Testis (tissue), 3 donors: ENCODE results near the gene SGPP2. TPM values are rescaled to one million over a fixed set of nuclear protein-coding genes. Genes with fewer than 3 reads are reported as not detected.

Experiments
- DNase-seq: peaks from one replicate; pipeline ENCODE4 v3.0.0-alpha.2; 2019
- H3K27ac ChIP-seq, 2 donors: fragments of 200-600 bp; sonication (generic); one replicate each; pipeline ENCODE4 v1.5.1; 2019
- H3K27me3 ChIP-seq: fragments of 200-600 bp; sonication (generic); one replicate; pipeline ENCODE4 v1.5.1; 2019
- H3K36me3 ChIP-seq: fragments of 200-600 bp; sonication (generic); one replicate; pipeline ENCODE4 v1.5.1; 2017; ENCODE audit warnings: low read depth; ENCODE audit errors: missing control alignments
- H3K4me1 ChIP-seq: fragments of 200-600 bp; sonication (generic); one replicate; pipeline ENCODE4 v1.5.1; 2019
- H3K4me3 ChIP-seq, 2 donors: fragments of 200-600 bp; sonication (generic); one replicate each; pipeline ENCODE4 v1.5.1; 2017 to 2019
- H3K9me3 ChIP-seq: fragments of 200-600 bp; sonication (generic); one replicate; pipeline ENCODE4 v1.5.1; 2017
- POLR2A ChIP-seq: fragments of 450-650 bp; IDR thresholded peaks from one replicate; pipeline ENCODE4 v1.6.1; 2017; ENCODE audit warnings: antibody characterized with exemption, mild to moderate bottlenecking, moderate library complexity
- WGBS, 2 donors: methylation state at CpG; one replicate each; pipeline ENCODE4 v1.1.5; 2018; 5-methylcytosine and 5-hydroxymethylcytosine counted together
- intact Hi-C: fragments of 100-400 bp; cut with DNase I; formaldehyde crosslinking; loops from one replicate; pipeline ENCODE4 v1.15.1; 2023; ENCODE audit warnings: low total_unique reads
- polyA plus RNA-seq: library from polyadenylated mRNA; stranded (reverse); fragments of 350-450 nt; fragmentation: Illumina TruSeq; extraction: RNeasy Lipid Tissue Mini Kit (QIAGEN cat#74804); gene quantifications from one replicate; pipeline ENCODE4 v1.2.3, GENCODE V29; 2014; ENCODE audit warnings: low read depth, low replicate concordance; ENCODE audit not compliant: insufficient read depth
- total RNA-seq, 2 donors: library from RNA; depleted of rRNA; stranded (reverse); fragments of >200 nt; gene quantifications; one replicate each; pipeline ENCODE4 v1.2.3, GENCODE V29; 2016
- TF ChIP-seq, protein P1 (sequence below), 3 experiments: fragments of 450-650 bp in 2 of 3; fragments of 200-600 bp in 1 of 3; sonication (generic) in 1 of 3; IDR thresholded peaks; one replicate each; pipeline ENCODE4 v1.5.1; 2016 to 2019; ENCODE audit warnings: antibody characterized with exemption in 3 of 3, mild to moderate bottlenecking in 2 of 3, moderate library complexity in 1 of 3

Gene SGPP2
- total and polyA plus RNA-seq, 3 donors from 2014 or later, result 3.0 to 5.9 (median 3.1) TPM

DNA sequence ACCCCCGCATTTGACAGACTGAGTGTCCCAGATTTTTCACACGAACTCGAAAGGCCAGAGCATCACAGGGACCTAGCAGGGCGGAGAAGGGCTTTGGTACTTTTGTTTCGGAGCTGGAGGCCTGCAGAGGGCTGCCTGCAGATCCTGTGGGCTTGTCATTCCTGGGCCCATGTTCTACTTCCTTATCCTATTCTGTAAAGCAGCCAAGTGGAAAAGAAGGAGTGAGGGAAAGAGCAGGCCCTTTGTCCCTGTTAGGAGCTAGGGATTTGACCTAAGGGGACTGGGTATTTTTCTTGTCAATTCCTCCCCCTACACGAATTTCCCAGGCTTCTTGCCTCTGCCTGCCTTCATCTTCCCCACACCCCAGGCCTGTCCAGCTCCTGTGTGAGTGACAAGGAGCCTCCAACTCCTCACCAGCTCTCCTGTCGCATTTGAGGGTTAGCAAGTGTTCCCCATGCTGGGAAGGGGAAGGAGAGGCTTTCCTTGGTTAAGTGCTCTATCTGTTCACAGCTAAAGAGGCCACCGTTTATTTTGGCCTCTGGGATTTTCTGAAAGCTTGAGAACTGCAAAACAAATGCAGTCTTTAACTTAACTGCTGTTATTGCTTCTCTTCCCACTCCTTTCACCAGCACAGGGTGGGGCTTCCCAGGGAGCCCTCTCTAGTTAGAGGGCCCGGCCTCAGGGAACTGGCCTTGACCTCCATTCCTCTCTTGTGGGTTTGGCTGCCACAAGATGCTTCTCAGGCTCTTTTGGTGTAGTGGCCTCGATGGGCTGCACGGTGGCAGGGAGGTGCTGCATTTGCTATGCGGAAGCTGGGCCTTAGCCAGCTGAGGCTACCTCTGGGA is 61.2 kb downstream of the SGPP2 start:
- H3K27me3 ChIP-seq, result no peaks in the 10 kb centered on the region
- TF ChIP-seq, protein P1, sequence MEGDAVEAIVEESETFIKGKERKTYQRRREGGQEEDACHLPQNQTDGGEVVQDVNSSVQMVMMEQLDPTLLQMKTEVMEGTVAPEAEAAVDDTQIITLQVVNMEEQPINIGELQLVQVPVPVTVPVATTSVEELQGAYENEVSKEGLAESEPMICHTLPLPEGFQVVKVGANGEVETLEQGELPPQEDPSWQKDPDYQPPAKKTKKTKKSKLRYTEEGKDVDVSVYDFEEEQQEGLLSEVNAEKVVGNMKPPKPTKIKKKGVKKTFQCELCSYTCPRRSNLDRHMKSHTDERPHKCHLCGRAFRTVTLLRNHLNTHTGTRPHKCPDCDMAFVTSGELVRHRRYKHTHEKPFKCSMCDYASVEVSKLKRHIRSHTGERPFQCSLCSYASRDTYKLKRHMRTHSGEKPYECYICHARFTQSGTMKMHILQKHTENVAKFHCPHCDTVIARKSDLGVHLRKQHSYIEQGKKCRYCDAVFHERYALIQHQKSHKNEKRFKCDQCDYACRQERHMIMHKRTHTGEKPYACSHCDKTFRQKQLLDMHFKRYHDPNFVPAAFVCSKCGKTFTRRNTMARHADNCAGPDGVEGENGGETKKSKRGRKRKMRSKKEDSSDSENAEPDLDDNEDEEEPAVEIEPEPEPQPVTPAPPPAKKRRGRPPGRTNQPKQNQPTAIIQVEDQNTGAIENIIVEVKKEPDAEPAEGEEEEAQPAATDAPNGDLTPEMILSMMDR (IDR thresholded peaks at IDR 0.05), result no peak
- no peak for TF ChIP-seq POLR2A
- intact Hi-C loops, result no loop called here
- 59 to 62% methylated on average over 12 of the region's 12 CpGs for WGBS, 2 donors
- DNase-seq, result no peak
- no peak overlapping the region for H3K4me3 ChIP-seq
- H3K36me3 ChIP-seq, result no peaks in the 10 kb centered on the region
- H3K4me1 ChIP-seq, result peaks cover 8% of the 10 kb centered on the region
- no peaks in the 10 kb centered on the region for H3K9me3 ChIP-seq
- H3K27ac ChIP-seq, result no peak overlapping the region

DNA sequence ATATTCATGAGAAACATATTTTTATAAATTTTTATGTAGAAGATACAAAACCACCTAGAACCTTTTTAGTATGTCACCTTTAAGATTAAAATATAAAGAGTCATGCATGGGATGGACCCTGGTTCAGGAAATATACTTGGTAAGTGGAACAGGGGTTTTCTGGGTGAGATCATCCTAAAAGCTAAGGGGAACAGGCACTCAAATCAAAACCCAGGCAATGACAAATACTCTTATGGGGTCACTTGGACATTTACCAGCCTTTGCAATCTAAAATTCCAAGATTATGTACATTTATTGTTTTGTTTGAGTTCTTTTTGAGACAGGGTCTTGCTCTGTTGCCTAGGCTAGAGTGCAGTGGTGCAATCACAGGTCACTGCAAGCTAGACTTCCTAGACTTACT is 65.8 kb downstream of the SGPP2 start:
- intact Hi-C loops, result no loop called here
- Histone ChIP-seq H3K27me3 (no peaks in the 10 kb centered on the region), H3K4me1 (peaks cover 8% of the 10 kb centered on the region), H3K27ac (no peak overlapping the region), H3K9me3 (no peaks in the 10 kb centered on the region), H3K4me3 (no peak overlapping the region), H3K36me3 (no peaks in the 10 kb centered on the region)
- TF ChIP-seq, protein P1 (IDR thresholded peaks at IDR 0.05), result no peak
- TF ChIP-seq POLR2A, result no peak
- DNase-seq, result no peak

GRCh38 chr2:222492683-222493082 is 68.3 kb downstream of the SGPP2 start:
- H3K27me3 ChIP-seq, result no peaks in the 10 kb centered on the region
- DNase-seq, result no peak
- H3K4me3 ChIP-seq, result no peak overlapping the region
- no peaks in the 10 kb centered on the region for H3K9me3 ChIP-seq
- no peak for TF ChIP-seq POLR2A
- TF ChIP-seq, protein P1 (IDR thresholded peaks at IDR 0.05), result no peak
- H3K27ac ChIP-seq, result no peak overlapping the region
- intact Hi-C loops, result no loop called here
- no peaks in the 10 kb centered on the region for H3K36me3 ChIP-seq
- H3K4me1 ChIP-seq, result no peaks in the 10 kb centered on the region

DNA sequence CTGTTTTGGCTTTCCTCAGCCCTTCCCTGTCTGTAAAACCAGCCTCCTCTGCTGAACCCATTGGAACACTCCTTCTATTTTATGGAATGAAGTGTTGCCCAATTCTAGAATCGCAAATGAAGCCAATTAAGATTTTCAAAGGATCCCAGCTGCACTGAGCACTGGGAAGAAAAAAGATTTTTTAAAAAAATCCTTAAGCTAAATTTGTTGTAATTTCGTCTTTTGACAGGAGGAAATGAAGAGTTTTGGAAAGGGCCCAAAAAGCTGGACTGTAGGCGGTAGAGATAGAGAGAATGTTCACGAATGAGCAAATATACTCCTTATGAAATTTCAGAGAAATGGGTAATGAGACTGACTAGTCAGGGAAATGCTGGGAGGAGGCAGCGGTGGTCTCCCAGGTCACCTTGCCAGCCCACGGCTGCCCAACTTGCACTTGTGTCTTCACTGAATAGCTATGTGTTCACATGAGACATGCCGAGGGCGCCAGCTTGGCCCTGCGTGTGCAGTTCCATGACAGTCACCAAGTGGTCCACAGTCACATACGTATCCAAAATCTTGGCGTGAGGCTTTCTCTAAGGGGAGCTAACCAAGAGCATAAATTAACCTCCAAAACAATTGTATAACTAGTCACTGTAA is 69.9 kb downstream of the SGPP2 start:
- no peaks in the 10 kb centered on the region for H3K9me3 ChIP-seq
- no peaks in the 10 kb centered on the region for H3K27me3 ChIP-seq
- no peaks in the 10 kb centered on the region for H3K4me1 ChIP-seq
- no peak for TF ChIP-seq POLR2A
- TF ChIP-seq, protein P1 (IDR thresholded peaks at IDR 0.05), result no peak
- H3K36me3 ChIP-seq, result no peaks in the 10 kb centered on the region
- no peak overlapping the region for H3K4me3 ChIP-seq
- intact Hi-C loops, result no loop called here
- no peak overlapping the region for H3K27ac ChIP-seq
- DNase-seq, result no peak
- 75 to 77% methylated on average over 11 of the region's 11 CpGs for WGBS, 2 donors
